ENCODE measurements around the gene STK32B.

Gene STK32B

DNA sequence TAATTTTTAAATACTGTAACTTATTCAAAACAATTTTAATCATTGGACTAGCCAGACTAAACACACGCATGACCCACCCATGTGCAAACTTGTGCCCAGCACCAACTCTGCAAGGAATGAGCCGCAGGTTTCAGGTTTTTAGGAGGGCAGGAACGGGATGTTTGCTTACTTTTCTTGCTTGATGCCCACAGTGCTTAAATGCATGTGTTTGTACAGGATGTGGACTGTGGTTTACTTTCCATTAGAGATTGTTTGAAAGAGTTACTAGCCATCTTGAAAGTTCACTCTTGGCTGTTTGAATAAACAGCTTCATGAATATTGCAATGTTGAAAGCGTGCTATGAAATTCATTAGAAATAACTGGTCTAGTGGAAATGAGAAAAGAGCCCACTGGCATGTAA is 83.3 kb downstream of the STK32B start:
- H3K4me3 ChIP-seq (replicated peaks; ENCODE audit: low read depth, low read length) = no peak overlapping the region
- no peak for DNase-seq (ENCODE audit: extremely low read depth, low read depth)
- TF ChIP-seq, protein P1, sequence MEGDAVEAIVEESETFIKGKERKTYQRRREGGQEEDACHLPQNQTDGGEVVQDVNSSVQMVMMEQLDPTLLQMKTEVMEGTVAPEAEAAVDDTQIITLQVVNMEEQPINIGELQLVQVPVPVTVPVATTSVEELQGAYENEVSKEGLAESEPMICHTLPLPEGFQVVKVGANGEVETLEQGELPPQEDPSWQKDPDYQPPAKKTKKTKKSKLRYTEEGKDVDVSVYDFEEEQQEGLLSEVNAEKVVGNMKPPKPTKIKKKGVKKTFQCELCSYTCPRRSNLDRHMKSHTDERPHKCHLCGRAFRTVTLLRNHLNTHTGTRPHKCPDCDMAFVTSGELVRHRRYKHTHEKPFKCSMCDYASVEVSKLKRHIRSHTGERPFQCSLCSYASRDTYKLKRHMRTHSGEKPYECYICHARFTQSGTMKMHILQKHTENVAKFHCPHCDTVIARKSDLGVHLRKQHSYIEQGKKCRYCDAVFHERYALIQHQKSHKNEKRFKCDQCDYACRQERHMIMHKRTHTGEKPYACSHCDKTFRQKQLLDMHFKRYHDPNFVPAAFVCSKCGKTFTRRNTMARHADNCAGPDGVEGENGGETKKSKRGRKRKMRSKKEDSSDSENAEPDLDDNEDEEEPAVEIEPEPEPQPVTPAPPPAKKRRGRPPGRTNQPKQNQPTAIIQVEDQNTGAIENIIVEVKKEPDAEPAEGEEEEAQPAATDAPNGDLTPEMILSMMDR (IDR thresholded peaks at IDR 0.05; ENCODE audit: low read depth, low read length, missing control alignments) = no peak

GRCh38 chr4:5137226-5137625 is 85.9 kb downstream of the STK32B start:
- no peak for DNase-seq (ENCODE audit: extremely low read depth, low read depth)
- H3K4me3 ChIP-seq (replicated peaks; ENCODE audit: low read depth, low read length) = no peak overlapping the region
- TF ChIP-seq, protein P1 (IDR thresholded peaks at IDR 0.05; ENCODE audit: low read depth, low read length, missing control alignments) = no peak

DNA sequence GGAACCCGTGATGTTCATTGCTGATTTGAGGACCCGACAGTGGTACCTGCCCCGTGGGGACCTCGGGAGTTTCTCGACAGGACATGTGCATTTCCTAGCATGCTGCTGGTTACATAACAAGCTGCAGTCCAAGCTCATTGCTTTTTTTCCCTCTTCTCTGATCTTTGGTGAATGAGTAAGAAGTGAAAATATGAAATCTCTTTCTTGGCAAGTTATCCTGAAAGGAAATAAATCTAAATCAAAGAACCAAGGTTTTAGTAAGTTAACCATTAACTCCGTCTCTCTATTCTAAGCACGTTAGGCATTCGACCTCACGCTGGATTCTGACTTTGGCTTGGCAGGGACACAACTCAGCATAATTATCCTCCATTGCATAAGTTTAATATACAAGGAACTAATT is 86.6 kb downstream of the STK32B start:
- H3K4me3 ChIP-seq (replicated peaks; ENCODE audit: low read depth, low read length) = no peak overlapping the region
- TF ChIP-seq, protein P1 (IDR thresholded peaks at IDR 0.05; ENCODE audit: low read depth, low read length, missing control alignments) = no peak
- DNase-seq (ENCODE audit: extremely low read depth, low read depth) = no peak

DNA sequence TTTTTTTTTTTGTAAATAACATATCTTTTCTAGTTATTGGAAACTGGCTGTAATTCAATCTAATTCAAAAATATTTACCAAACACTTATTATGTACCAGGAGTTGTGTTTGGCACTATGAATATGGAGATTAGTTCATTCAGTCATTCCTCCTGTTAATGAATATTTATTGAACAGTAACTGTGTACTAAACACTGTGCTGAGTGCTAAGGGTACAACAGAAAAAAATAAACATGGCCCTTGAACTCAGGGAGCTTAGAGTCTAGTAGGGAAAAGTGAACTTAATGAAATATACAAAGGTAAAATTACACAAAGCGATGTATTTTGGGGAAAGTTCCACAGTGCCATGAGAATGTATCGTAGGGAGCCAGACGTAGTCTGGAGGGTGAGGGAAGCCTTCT is 87.1 kb downstream of the STK32B start:
- TF ChIP-seq, protein P1 (IDR thresholded peaks at IDR 0.05; ENCODE audit: low read depth, low read length, missing control alignments) = no peak
- no peak overlapping the region for H3K4me3 ChIP-seq (replicated peaks; ENCODE audit: low read depth, low read length)
- DNase-seq (ENCODE audit: extremely low read depth, low read depth) = no peak

DNA sequence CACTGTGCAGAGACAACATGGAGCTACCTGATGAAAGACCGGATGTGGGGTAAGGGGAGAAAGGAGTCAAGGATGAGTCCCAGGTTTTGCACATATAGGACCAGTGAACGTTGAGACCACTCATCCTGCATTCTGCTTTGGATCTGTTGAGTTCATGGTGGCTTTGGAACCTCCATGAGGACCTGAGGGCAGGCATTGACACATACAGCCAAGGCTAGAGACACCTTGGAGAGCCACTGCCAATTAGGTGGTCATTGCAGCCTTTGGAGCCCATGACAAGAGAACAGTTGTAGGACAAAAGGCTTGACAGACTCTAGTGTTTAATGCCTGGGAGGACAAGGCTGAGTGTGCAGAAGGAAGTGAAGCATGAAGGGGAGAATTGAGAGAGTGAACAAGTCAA is 87.9 kb downstream of the STK32B start:
- no peak overlapping the region for H3K4me3 ChIP-seq (replicated peaks; ENCODE audit: low read depth, low read length)
- no peak for DNase-seq (ENCODE audit: extremely low read depth, low read depth)
- TF ChIP-seq, protein P1 (IDR thresholded peaks at IDR 0.05; ENCODE audit: low read depth, low read length, missing control alignments) = no peak

- TF ChIP-seq, protein P1 (IDR thresholded peaks at IDR 0.05; ENCODE audit: low read depth, low read length, missing control alignments) = no peak
- DNase-seq (ENCODE audit: extremely low read depth, low read depth) = no peak
- no peak overlapping the region for H3K4me3 ChIP-seq (replicated peaks; ENCODE audit: low read depth, low read length)
Observed at GRCh38 chr4:5141802-5142201, 90.5 kb downstream of the STK32B start.

DNA sequence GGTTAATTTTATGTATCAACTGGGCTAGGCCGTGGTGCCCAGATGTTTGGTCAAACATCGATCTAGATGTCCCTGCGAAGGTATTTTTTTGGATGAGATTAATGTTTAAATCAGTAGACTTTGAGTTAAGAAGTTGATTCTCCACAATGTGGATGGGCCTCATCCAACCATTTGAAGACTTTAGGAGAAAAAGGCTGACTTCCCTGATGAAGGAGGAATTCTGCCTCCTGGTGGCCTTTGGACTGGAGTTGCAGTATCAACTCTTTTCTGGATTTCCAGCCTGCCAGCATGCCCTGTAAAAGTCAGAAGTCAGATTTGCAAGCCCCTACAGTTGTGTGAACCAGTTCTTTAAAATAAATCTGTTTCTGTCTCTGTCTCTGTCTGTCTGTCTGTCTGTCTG is 91.4 kb downstream of the STK32B start:
- TF ChIP-seq, protein P1 (IDR thresholded peaks at IDR 0.05; ENCODE audit: low read depth, low read length, missing control alignments) = peak; percentile 54
- H3K4me3 ChIP-seq (replicated peaks; ENCODE audit: low read depth, low read length) = no peak overlapping the region
- DNase-seq (ENCODE audit: extremely low read depth, low read depth) = peak; percentile 12
